Calu3 (cell line): Measurements from ENCODE around the gene CETN1. TPM values are rescaled to one million over a fixed set of nuclear protein-coding genes. Genes with fewer than 3 reads are reported as not detected.

Experiments used
- BruUV-seq: library from RNA; stranded (reverse); fragments of 400-500 nt; replicated peaks from 2 replicates; lab custom pipeline; 2021; lab: Mats Ljungman, UMichigan
- CTCF ChIA-PET: fragments of 300-600 bp; sonication (Branson Sonifier 250); formaldehyde crosslinking; loops from one replicate; lab custom pipeline; 2022; ENCODE audit warnings: antibody characterized with exemption; lab: Charles Lee
- DNase-seq: peaks from one replicate; pipeline ENCODE4 v3.0.0; 2022
- H3K27ac Mint-ChIP-seq: one replicate; pipeline ENCODE4 v1.8.0; 2022; ENCODE audit warnings: mixed read lengths; ENCODE audit not compliant: unreplicated experiment
- H3K27me3 Mint-ChIP-seq: one replicate; pipeline ENCODE4 v1.8.0; 2022; ENCODE audit warnings: mixed read lengths; ENCODE audit not compliant: unreplicated experiment
- H3K36me3 Mint-ChIP-seq: one replicate; pipeline ENCODE4 v1.8.0; 2022; ENCODE audit warnings: mild to moderate bottlenecking, moderate library complexity, mixed read lengths; ENCODE audit not compliant: insufficient read depth, unreplicated experiment
- H3K4me1 Mint-ChIP-seq: one replicate; pipeline ENCODE4 v1.8.0; 2022; ENCODE audit warnings: mild to moderate bottlenecking, low read depth, mixed read lengths; ENCODE audit not compliant: unreplicated experiment
- H3K4me3 Mint-ChIP-seq: one replicate; pipeline ENCODE4 v1.8.0; 2022; ENCODE audit warnings: mild to moderate bottlenecking, low read depth, moderate library complexity, mixed read lengths; ENCODE audit not compliant: unreplicated experiment
- H3K9me3 Mint-ChIP-seq: one replicate; pipeline ENCODE4 v1.8.0; 2022; ENCODE audit warnings: low read depth, mixed read lengths; ENCODE audit not compliant: unreplicated experiment
- CTCF ChIP-seq: fragments of 200-600 bp; IDR thresholded peaks from one replicate; pipeline ENCODE4 v1.8.0; 2022; ENCODE audit warnings: antibody characterized with exemption; ENCODE audit not compliant: unreplicated experiment
- intact Hi-C: fragments of 100-400 bp; cut with micrococcal nuclease; formaldehyde crosslinking; loops from one replicate; pipeline ENCODE4 v1.10.0; 2022; ENCODE audit not compliant: unreplicated experiment
- total RNA-seq: library from RNA; stranded (reverse); gene quantifications from 2 replicates; pipeline ENCODE4 v1.2.3, GENCODE V29; 2022

Gene CETN1
- total RNA-seq, 1 experiment from 2014 or later, result not detected

GRCh38 chr18:564708-565561, 15.2 kb upstream of the CETN1 start:
- no peaks in the 10 kb centered on the region for H3K4me1 Mint-ChIP-seq
- no peak overlapping the region for H3K4me3 Mint-ChIP-seq
- no peak for DNase-seq
- CTCF ChIA-PET, result interaction anchor here (0.6 kb wide), 1 partner anchor 185 kb away, joined by 3 read pairs; no protein-coding TSS in a partner anchor
- TF ChIP-seq CTCF, result no peak
- peaks cover 56% of the 10 kb centered on the region for H3K27me3 Mint-ChIP-seq
- H3K36me3 Mint-ChIP-seq, result no peaks in the 10 kb centered on the region
- no peak overlapping the region for H3K27ac Mint-ChIP-seq
- peaks cover 2% of the 10 kb centered on the region for H3K9me3 Mint-ChIP-seq
- no TSS peak for BruUV-seq
- intact Hi-C loops, result no loop called here

- CTCF ChIA-PET, result no interaction called here
- H3K27me3 Mint-ChIP-seq, result peaks cover 63% of the 10 kb centered on the region
- intact Hi-C loops, result no loop called here
- no TSS peak for BruUV-seq
- no peaks in the 10 kb centered on the region for H3K4me1 Mint-ChIP-seq
- H3K9me3 Mint-ChIP-seq, result no peaks in the 10 kb centered on the region
- no peak overlapping the region for H3K4me3 Mint-ChIP-seq
- no peak overlapping the region for H3K27ac Mint-ChIP-seq
- DNase-seq, result no peak
- no peak for TF ChIP-seq CTCF
- no peaks in the 10 kb centered on the region for H3K36me3 Mint-ChIP-seq
Observed at GRCh38 chr18:565562-566061, 14.6 kb upstream of the CETN1 start.

GRCh38 chr18:567122-567521, 13.1 kb upstream of the CETN1 start:
- DNase-seq, result no peak
- TF ChIP-seq CTCF, result no peak
- CTCF ChIA-PET, result no interaction called here
- intact Hi-C loops, result no loop called here
- Mint-ChIP-seq H3K9me3 (no peaks in the 10 kb centered on the region), H3K4me1 (no peaks in the 10 kb centered on the region), H3K4me3 (no peak overlapping the region), H3K27me3 (peaks cover 68% of the 10 kb centered on the region), H3K27ac (no peak overlapping the region), H3K36me3 (no peaks in the 10 kb centered on the region)
- BruUV-seq, result no TSS peak

GRCh38 chr18:568731-569130, 11.4 kb upstream of the CETN1 start:
- Mint-ChIP-seq H3K27ac (no peak overlapping the region), H3K4me3 (no peak overlapping the region), H3K36me3 (no peaks in the 10 kb centered on the region), H3K4me1 (no peaks in the 10 kb centered on the region), H3K9me3 (no peaks in the 10 kb centered on the region), H3K27me3 (peaks cover 84% of the 10 kb centered on the region)
- CTCF ChIA-PET, result no interaction called here
- no TSS peak for BruUV-seq
- no peak for DNase-seq
- TF ChIP-seq CTCF, result no peak
- intact Hi-C loops, result no loop called here
